ENCODE results near the gene C12orf54.
"Not testable (repeated sequence)": the region's sequence is repeated elsewhere in the genome, so short reads cannot be mapped to it uniquely, and the experiment has no call there.

C12orf54 gene

GRCh38 chr12:48514728-48515127 lies 32.4 kb downstream of the C12orf54 start:
- Histone ChIP-seq H3K27me3 (ENCODE audit: control insufficient read depth, insufficient read depth, low read length) (no peaks in the 10 kb centered on the region), H3K4me1 (ENCODE audit: control insufficient read depth, insufficient read depth, low read length) (no peaks in the 10 kb centered on the region), H3K4me3 (ENCODE audit: low read length) (no peak overlapping the region), H3K9ac (ENCODE audit: low read length) (no peak overlapping the region), H3K27ac (ENCODE audit: low read depth, low read length) (no peak overlapping the region), H3K36me3 (ENCODE audit: control insufficient read depth, insufficient read depth, low read length) (no peaks in the 10 kb centered on the region)

DNA sequence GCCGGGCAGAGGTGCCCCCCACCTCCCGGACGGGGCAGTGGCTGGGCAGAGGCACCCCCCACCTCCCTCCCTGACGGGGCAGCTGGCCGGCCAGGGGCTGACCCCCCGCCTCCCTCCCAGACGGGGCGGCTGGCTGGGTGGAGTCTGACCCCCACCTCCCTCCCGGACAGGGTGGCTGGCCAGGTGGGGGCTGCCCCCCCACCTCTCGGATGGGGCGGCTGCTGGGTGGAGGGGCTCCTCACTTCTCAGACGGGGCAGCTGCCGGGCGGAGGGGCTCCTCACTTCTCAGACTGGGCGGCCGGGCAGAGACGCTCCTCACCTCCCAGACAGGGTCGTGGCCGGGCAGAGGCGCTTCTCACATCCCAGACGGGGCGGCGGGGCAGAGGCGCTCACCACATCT lies 38.1 kb downstream of the C12orf54 start:
- H3K27ac ChIP-seq (ENCODE audit: low read depth, low read length); H3K4me1 ChIP-seq (ENCODE audit: control insufficient read depth, insufficient read depth, low read length); H3K9ac ChIP-seq (ENCODE audit: low read length); H3K27me3 ChIP-seq (ENCODE audit: control insufficient read depth, insufficient read depth, low read length); H3K36me3 ChIP-seq (ENCODE audit: control insufficient read depth, insufficient read depth, low read length); H3K4me3 ChIP-seq (ENCODE audit: low read length): not testable (repeated sequence)

DNA sequence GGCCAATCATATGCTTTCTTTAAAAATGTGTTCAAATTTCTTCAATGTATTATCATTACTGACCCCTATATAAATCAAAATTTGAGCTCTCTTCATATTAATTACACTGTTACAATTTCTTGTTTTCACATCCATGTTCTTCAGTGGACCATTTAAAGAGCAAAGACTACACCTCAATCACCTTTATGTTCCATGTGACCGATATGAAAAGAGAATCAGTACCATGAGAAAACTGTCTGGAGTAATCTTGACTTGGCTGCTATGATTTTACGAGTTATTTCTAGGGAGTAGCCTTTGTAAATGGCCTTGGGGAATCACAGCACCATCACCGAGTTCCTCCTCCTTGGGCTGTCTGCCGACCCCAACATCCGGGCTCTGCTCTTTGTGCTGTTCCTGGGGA lies 43.0 kb downstream of the C12orf54 start, which contains the start of gene OR8S1:
TSS of gene OR8S1 (plus strand) at position 301 of the 400 bp plus-strand sequence. CDS start at position 301, 0 bp downstream.
- Histone ChIP-seq H3K4me3 (ENCODE audit: low read length) (no peak within 1 kb of the TSS), H3K27me3 (ENCODE audit: control insufficient read depth, insufficient read depth, low read length) (no peaks in the 10 kb centered on the region), H3K4me1 (ENCODE audit: control insufficient read depth, insufficient read depth, low read length) (no peaks in the 10 kb centered on the region), H3K36me3 (ENCODE audit: control insufficient read depth, insufficient read depth, low read length) (no peaks in the 10 kb centered on the region), H3K9ac (ENCODE audit: low read length) (no peak within 1 kb of the TSS), H3K27ac (ENCODE audit: low read depth, low read length) (no peak within 1 kb of the TSS)

DNA sequence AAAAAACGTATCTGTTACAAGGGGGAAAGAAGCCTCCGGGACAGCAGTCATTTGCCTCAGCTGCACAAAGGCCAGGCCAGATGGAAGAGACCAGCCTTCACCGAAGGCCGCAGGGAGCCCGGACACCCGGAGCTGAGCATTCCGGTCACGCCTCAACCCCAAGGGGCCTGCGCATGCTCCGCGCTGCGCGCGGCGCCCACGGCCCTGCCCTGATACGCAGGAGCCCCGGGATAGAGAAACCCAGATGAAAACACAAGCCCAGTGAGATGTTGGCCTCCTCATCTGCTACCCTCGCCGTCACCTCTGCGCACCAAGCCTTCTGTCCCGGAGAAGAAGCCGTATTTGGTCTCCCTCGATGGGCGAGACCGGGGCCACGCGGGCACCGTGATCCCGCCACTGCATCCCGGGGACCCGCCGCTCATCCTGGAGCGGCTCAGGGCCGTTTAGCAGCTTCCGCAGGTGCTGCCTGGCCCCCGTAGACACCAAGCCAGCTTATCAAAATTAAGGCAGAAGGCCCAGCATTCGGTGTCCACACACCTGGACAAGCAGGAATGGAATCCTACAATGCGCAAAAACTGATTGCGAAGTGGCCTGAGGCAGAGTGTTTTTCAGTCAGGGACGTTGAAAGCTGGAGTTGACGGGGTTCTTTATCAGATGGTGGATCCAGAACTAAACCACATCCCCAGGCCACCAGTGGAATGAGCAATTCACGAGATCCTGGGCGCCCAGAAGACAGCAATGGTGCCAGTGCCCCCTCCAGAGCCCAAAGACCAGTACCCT lies 45.8 kb downstream of the C12orf54 start:
- Histone ChIP-seq H3K4me1 (ENCODE audit: control insufficient read depth, insufficient read depth, low read length) (no peaks in the 10 kb centered on the region), H3K4me3 (ENCODE audit: low read length) (no peak overlapping the region), H3K27ac (ENCODE audit: low read depth, low read length) (no peak overlapping the region), H3K27me3 (ENCODE audit: control insufficient read depth, insufficient read depth, low read length) (no peaks in the 10 kb centered on the region), H3K36me3 (ENCODE audit: control insufficient read depth, insufficient read depth, low read length) (no peaks in the 10 kb centered on the region), H3K9ac (ENCODE audit: low read length) (no peak overlapping the region)

- H3K4me1 ChIP-seq (ENCODE audit: control insufficient read depth, insufficient read depth, low read length) = no peaks in the 10 kb centered on the region
- no peak overlapping the region for H3K4me3 ChIP-seq (ENCODE audit: low read length)
These were observed 50.3 kb downstream of the C12orf54 start for GRCh38 chr12:48532601-48533000.

DNA sequence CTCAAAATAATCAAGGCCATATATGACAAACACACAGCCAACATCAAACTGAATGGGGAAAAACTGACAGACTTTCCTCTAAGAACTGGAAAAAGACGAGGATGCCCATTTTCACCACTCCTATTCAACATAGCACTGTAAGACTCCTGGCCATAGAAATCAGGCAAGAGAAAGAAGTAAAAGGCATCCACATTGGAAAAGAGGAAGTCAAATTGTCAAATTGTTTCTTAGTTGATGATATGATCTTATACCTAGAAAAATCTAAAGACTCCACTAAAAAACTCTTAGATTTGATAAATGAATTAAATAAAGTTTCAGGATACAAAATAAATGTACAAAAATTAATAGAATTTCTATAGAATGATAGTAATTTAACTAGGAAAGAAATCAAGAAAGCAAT lies 54.3 kb downstream of the C12orf54 start:
- Histone ChIP-seq H3K27me3 (ENCODE audit: control insufficient read depth, insufficient read depth, low read length) (no peaks in the 10 kb centered on the region), H3K4me3 (ENCODE audit: low read length) (no peak overlapping the region), H3K4me1 (ENCODE audit: control insufficient read depth, insufficient read depth, low read length) (no peaks in the 10 kb centered on the region)

More at GRCh38 chr12:48532601-48533000, 50.3 kb downstream of the C12orf54 start:
- H3K27me3 ChIP-seq (ENCODE audit: control insufficient read depth, insufficient read depth, low read length) = no peaks in the 10 kb centered on the region
- no peaks in the 10 kb centered on the region for H3K36me3 ChIP-seq (ENCODE audit: control insufficient read depth, insufficient read depth, low read length)
- H3K9ac ChIP-seq (ENCODE audit: low read length) = no peak overlapping the region
- H3K27ac ChIP-seq (ENCODE audit: low read depth, low read length) = no peak overlapping the region

GRCh38 chr12:48542300-48542928 lies 60.1 kb downstream of the C12orf54 start:
- H3K9ac ChIP-seq (ENCODE audit: low read length) = no peak overlapping the region
- H3K27me3 ChIP-seq (ENCODE audit: control insufficient read depth, insufficient read depth, low read length) = no peaks in the 10 kb centered on the region
- no peak overlapping the region for H3K27ac ChIP-seq (ENCODE audit: low read depth, low read length)
- no peaks in the 10 kb centered on the region for H3K4me1 ChIP-seq (ENCODE audit: control insufficient read depth, insufficient read depth, low read length)
- H3K36me3 ChIP-seq (ENCODE audit: control insufficient read depth, insufficient read depth, low read length) = no peaks in the 10 kb centered on the region
- H3K4me3 ChIP-seq (ENCODE audit: low read length) = no peak overlapping the region

More for the DNA sequence above, 54.3 kb downstream of the C12orf54 start:
- no peaks in the 10 kb centered on the region for H3K36me3 ChIP-seq (ENCODE audit: control insufficient read depth, insufficient read depth, low read length)
- H3K27ac ChIP-seq (ENCODE audit: low read depth, low read length) = no peak overlapping the region
- no peak overlapping the region for H3K9ac ChIP-seq (ENCODE audit: low read length)

- Histone ChIP-seq H3K4me1 (ENCODE audit: control insufficient read depth, insufficient read depth, low read length) (no peaks in the 10 kb centered on the region), H3K4me3 (ENCODE audit: low read length) (no peak overlapping the region), H3K9ac (ENCODE audit: low read length) (no peak overlapping the region), H3K27me3 (ENCODE audit: control insufficient read depth, insufficient read depth, low read length) (no peaks in the 10 kb centered on the region), H3K27ac (ENCODE audit: low read depth, low read length) (no peak overlapping the region), H3K36me3 (ENCODE audit: control insufficient read depth, insufficient read depth, low read length) (no peaks in the 10 kb centered on the region)
These were observed 63.7 kb downstream of the C12orf54 start for GRCh38 chr12:48545833-48546469.

Measured in rectal smooth muscle tissue (tissue), 1 donor.